Lung (tissue), 12 donors: ENCODE measurements around the gene ITPKB. TPM values are rescaled to one million over a fixed set of nuclear protein-coding genes. Genes with fewer than 3 reads are reported as not detected.

ENCODE experiments used
- ATAC-seq: fragments of 200-7000 bp; cut with Tn5 transposase; one replicate; pipeline ENCODE4 v1.9.1; 2020; ENCODE audit warnings: moderate number of reproducible peaks; ENCODE audit not compliant: insufficient read depth, low FRiP score
- DNase-seq, 3 donors: peaks; one replicate each; pipeline ENCODE4 v3.0.0-alpha.2; 2013 to 2017
- H3K27ac ChIP-seq, 2 donors: one replicate each; pipeline ENCODE4 v1.5.1; 2013; ENCODE audit warnings: mild to moderate bottlenecking in 2 of 2, moderate library complexity in 2 of 2, control low read depth in 1 of 2, inconsistent platforms in 1 of 2, low read depth in 1 of 2, low read length in 1 of 2
- H3K27me3 ChIP-seq, 3 donors: one replicate each; pipeline ENCODE4 v1.5.1; 2013; ENCODE audit warnings: low read length in 2 of 3; ENCODE audit not compliant: control insufficient read depth in 3 of 3, insufficient read depth in 3 of 3
- H3K36me3 ChIP-seq, 4 donors: one replicate each; pipeline ENCODE4 v1.5.1; 2013; ENCODE audit warnings: low read length in 4 of 4, mild to moderate bottlenecking in 1 of 4, moderate library complexity in 1 of 4; ENCODE audit not compliant: control insufficient read depth in 4 of 4, insufficient read depth in 4 of 4
- H3K4me1 ChIP-seq, 5 donors: one replicate each; pipeline ENCODE4 v1.5.1; 2013; ENCODE audit warnings: low read length in 5 of 5, mild to moderate bottlenecking in 2 of 5, moderate library complexity in 1 of 5; ENCODE audit not compliant: control insufficient read depth in 5 of 5, insufficient read depth in 5 of 5
- H3K4me3 ChIP-seq: one replicate; pipeline ENCODE4 v1.5.1; 2013; ENCODE audit warnings: mild to moderate bottlenecking, control low read depth, moderate library complexity
- H3K9ac ChIP-seq, 2 donors: one replicate each; pipeline ENCODE4 v1.5.1; 2013; ENCODE audit warnings: low read length in 2 of 2, control low read depth in 1 of 2; ENCODE audit not compliant: insufficient read depth in 1 of 2
- H3K9me3 ChIP-seq, 4 donors: one replicate each; pipeline ENCODE4 v1.5.1; 2013; ENCODE audit warnings: low read length in 3 of 4, mild to moderate bottlenecking in 1 of 4, moderate library complexity in 1 of 4; ENCODE audit not compliant: control insufficient read depth in 4 of 4, insufficient read depth in 3 of 4
- WGBS, 2 donors: extraction: QIAGEN DNeasy Blood & Tissue Kit; methylation state at CpG; one replicate each; pipeline ENCODE4 v1.1.7; 2013; 5-methylcytosine and 5-hydroxymethylcytosine counted together
- polyA plus RNA-seq, 2 donors: library from polyadenylated mRNA; stranded (reverse); fragments of 200-250 nt; gene quantifications; one replicate each; pipeline ENCODE4 v1.2.1, GENCODE V29; 2013
- total RNA-seq, 2 donors: library from RNA; depleted of rRNA in 1 of 2; stranded (reverse); fragments of >200 nt in 1 of 2; gene quantifications; one replicate each; pipeline ENCODE4 v1.2.1, GENCODE V29; 2014 to 2021
- TF ChIP-seq, protein P1 (sequence below): IDR thresholded peaks from 2 replicates; pipeline ENCODE4 v1.5.1; 2012; ENCODE audit warnings: mild to moderate bottlenecking; ENCODE audit errors: control extremely low read depth, extremely low read depth
- donor health status: control.
- donor health status: control.
- donor health status: Bipolar disorder and iron deficiency.
- donor health status: healthy.
- donor health status: DM: yes; HTN: yes; CAD: no.

The ITPKB gene
- total and polyA plus RNA-seq, 4 donors = 9.9 to 46.6 (median 28.1) TPM

DNA sequence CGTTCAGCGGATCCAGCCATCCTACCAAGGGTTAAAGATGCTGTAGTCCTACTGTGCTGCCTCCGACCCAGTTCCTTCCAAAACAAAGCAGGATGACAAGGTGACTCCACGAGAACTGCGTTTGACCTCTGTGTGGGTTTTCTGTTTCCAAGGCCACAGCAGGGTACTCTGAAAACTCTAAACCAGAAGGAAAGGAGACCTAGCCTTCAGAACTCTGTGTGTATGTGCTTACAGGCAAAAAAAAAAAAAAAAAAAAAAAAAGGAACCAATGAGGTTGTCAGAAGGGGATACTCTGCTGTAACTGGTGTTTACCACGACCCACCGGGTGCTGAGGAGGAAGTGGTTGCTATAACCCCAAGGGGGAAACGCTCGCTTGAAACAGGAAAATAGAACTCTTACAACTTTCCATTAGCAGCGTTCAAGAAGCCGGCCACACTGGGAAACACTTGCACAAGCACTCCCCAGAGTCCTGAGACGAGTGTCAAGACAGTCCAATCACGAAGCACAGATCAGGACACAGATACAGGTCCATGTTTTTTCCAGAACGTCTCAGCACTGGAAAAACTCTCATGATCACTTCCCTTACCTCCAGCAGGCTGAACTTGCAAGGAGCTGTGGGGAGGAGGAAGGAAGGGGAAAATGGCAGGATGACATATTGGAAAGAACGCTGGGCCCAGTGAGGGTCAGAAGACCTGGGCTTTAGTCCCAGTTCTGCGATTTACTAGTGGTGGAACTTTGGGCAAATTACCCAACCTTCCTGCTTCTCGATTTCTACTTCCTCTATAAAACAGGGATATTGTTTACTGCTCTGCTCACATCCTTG is 64.0 kb downstream of the ITPKB start:
- peaks cover 2 to 27% (median 11%) of the 10 kb centered on the region in 5 donors for H3K4me1 ChIP-seq
- ATAC-seq (peak; percentile 24), DNase-seq (peak in 1 of 3 donors; percentile 55)
- no peaks in the 10 kb centered on the region for H3K27me3 ChIP-seq
- H3K9ac ChIP-seq = no peak overlapping the region
- peak overlapping the region; percentile 57 to 85 for H3K27ac ChIP-seq
- TF ChIP-seq, protein P1, sequence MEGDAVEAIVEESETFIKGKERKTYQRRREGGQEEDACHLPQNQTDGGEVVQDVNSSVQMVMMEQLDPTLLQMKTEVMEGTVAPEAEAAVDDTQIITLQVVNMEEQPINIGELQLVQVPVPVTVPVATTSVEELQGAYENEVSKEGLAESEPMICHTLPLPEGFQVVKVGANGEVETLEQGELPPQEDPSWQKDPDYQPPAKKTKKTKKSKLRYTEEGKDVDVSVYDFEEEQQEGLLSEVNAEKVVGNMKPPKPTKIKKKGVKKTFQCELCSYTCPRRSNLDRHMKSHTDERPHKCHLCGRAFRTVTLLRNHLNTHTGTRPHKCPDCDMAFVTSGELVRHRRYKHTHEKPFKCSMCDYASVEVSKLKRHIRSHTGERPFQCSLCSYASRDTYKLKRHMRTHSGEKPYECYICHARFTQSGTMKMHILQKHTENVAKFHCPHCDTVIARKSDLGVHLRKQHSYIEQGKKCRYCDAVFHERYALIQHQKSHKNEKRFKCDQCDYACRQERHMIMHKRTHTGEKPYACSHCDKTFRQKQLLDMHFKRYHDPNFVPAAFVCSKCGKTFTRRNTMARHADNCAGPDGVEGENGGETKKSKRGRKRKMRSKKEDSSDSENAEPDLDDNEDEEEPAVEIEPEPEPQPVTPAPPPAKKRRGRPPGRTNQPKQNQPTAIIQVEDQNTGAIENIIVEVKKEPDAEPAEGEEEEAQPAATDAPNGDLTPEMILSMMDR = no peak
- peaks cover 0 to 6% (median 0%) of the 10 kb centered on the region in 4 donors for H3K36me3 ChIP-seq
- 17 to 30% methylated on average over 17 of the region's 17 CpGs for WGBS, 2 donors
- H3K4me3 ChIP-seq = no peak overlapping the region
- no peaks in the 10 kb centered on the region for H3K9me3 ChIP-seq

DNA sequence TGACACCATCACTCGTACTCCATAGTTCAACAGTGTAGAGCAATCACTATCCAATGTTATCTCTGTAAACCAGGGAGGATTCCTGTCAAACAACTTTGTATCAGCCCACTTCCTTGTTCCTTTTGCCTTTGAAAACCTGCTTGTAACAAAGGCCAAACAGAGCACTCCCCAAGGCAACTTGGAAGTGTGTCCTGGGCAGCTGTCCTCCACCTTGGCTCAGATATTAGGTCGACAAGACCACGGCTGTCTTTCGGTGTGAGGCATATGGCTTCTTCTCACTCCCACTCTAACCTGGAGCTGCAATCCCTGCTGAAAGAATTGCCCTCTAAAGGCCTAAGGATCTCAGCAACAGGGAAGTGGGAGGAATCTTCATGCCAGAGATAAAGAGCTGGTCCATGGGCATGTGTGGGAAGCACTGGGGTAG is 66.7 kb downstream of the ITPKB start:
- no peak overlapping the region for H3K9ac ChIP-seq
- TF ChIP-seq, protein P1 = no peak
- H3K27me3 ChIP-seq = no peaks in the 10 kb centered on the region
- peaks cover 2 to 24% (median 9%) of the 10 kb centered on the region in 5 donors for H3K4me1 ChIP-seq
- ATAC-seq (no peak), DNase-seq (no peak)
- H3K9me3 ChIP-seq = no peaks in the 10 kb centered on the region
- no peak overlapping the region for H3K4me3 ChIP-seq
- WGBS, 2 donors = 55 to 67% methylated on average over 4 of the region's 4 CpGs
- H3K27ac ChIP-seq = peak overlapping the region; percentile 17 to 55
- peaks cover 0 to 6% (median 0%) of the 10 kb centered on the region in 4 donors for H3K36me3 ChIP-seq

DNA sequence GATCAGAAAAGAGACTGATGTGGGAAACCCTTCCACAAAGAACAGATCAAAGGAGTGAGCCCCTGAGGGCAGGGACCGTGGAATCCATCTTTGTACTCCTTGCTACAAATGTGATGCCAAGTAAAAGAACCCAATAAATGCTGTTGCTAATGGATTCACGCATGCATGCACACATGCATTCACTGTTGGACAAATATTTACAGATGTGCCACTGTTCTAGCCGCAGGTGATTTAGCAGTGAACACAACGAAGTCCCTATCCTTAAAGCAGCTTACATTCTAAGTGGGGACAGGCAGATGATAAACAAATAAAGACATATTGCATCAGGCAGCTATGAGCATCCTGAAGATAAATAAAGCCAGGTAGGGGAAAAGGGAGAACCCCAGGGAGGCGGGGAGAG is 67.8 kb downstream of the ITPKB start:
- no peak for DNase-seq
- Histone ChIP-seq H3K27me3 (no peaks in the 10 kb centered on the region), H3K9ac (no peak overlapping the region), H3K9me3 (no peaks in the 10 kb centered on the region), H3K4me1 (peaks cover 2 to 27% (median 6%) of the 10 kb centered on the region in 5 donors), H3K4me3 (no peak overlapping the region), H3K27ac (no peak overlapping the region), H3K36me3 (peaks cover 0 to 6% (median 0%) of the 10 kb centered on the region in 4 donors)
- 88 to 89% methylated on average over 5 of the region's 5 CpGs for WGBS, 2 donors
- no peak for ATAC-seq
- TF ChIP-seq, protein P1 = no peak
